GM19239 (cell line): ENCODE data around the gene GALNT2.

Experiments
- DNase-seq: peaks from one replicate; pipeline ENCODE4 v3.0.0; 2011; ENCODE audit warnings: low spot score; ENCODE audit not compliant: insufficient read length
- FAIRE-seq: peaks from 2 replicates; lab custom pipeline; 2011; peaks lifted over from hg19 to GRCh38; lab: Jason Lieb, UNC

GALNT2 gene

GRCh38 chr1:230280054-230280795 is 213.2 kb downstream of the GALNT2 start:
- FAIRE-seq, result no peak

GRCh38 chr1:230280906-230281413 is 213.9 kb downstream of the GALNT2 start:
- FAIRE-seq (no peak), DNase-seq (no peak)

More at GRCh38 chr1:230280054-230280795, 213.2 kb downstream of the GALNT2 start:
- DNase-seq, result no peak

GRCh38 chr1:230281556-230281955 is 214.5 kb downstream of the GALNT2 start:
- no peak for DNase-seq
- FAIRE-seq, result no peak

GRCh38 chr1:230282157-230282556 is 215.1 kb downstream of the GALNT2 start:
- DNase-seq (no peak), FAIRE-seq (no peak)

- no peak for FAIRE-seq
Observed at GRCh38 chr1:230283678-230284077, 216.6 kb downstream of the GALNT2 start.

GRCh38 chr1:230284891-230285290 is 217.9 kb downstream of the GALNT2 start:
- no peak for FAIRE-seq
- no peak for DNase-seq

More at GRCh38 chr1:230283678-230284077, 216.6 kb downstream of the GALNT2 start:
- DNase-seq, result no peak

- DNase-seq (no peak), FAIRE-seq (no peak)
Observed at GRCh38 chr1:230285351-230285750, 218.3 kb downstream of the GALNT2 start.

GRCh38 chr1:230286166-230286889 is 219.3 kb downstream of the GALNT2 start:
- FAIRE-seq (no peak), DNase-seq (no peak)

- no peak for DNase-seq
- no peak for FAIRE-seq
Observed at GRCh38 chr1:230286890-230287269, 219.8 kb downstream of the GALNT2 start.

- FAIRE-seq, result no peak
- DNase-seq, result no peak
Observed at GRCh38 chr1:230287674-230288315, 220.8 kb downstream of the GALNT2 start.

GRCh38 chr1:230288641-230289349 is 221.8 kb downstream of the GALNT2 start:
- DNase-seq (no peak), FAIRE-seq (no peak)

GRCh38 chr1:230289350-230289644 is 222.3 kb downstream of the GALNT2 start:
- FAIRE-seq, result no peak
- DNase-seq, result no peak

- FAIRE-seq (no peak), DNase-seq (no peak)
Observed at GRCh38 chr1:230291731-230292620, 224.9 kb downstream of the GALNT2 start.

- DNase-seq (no peak), FAIRE-seq (no peak)
Observed at GRCh38 chr1:230292689-230293389, 225.8 kb downstream of the GALNT2 start.

GRCh38 chr1:230293390-230293700 is 226.3 kb downstream of the GALNT2 start:
- DNase-seq, result no peak
- no peak for FAIRE-seq

GRCh38 chr1:230295367-230295766 is 228.3 kb downstream of the GALNT2 start:
- FAIRE-seq (no peak), DNase-seq (no peak)

- no peak for FAIRE-seq
Observed at GRCh38 chr1:230299191-230300006, 232.4 kb downstream of the GALNT2 start.

More at GRCh38 chr1:230299191-230300006, 232.4 kb downstream of the GALNT2 start:
- no peak for DNase-seq
